GM12878 (cell line): ENCODE results near the gene CACNA1H. TPM values are rescaled to one million over a fixed set of nuclear protein-coding genes. Genes with fewer than 3 reads are reported as not detected.

Experiments used
- ATAC-seq: fragments of 200-7000 bp; cut with Tn5 transposase; 3 replicates; pipeline ENCODE4 v1.9.1; 2020; ENCODE audit warnings: mild to moderate bottlenecking, moderate library complexity
- BruUV-seq: library from RNA; stranded (reverse); fragments of 400-500 nt; replicated peaks from 2 replicates; lab custom pipeline; 2021; lab: Mats Ljungman, UMichigan
- CTCF ChIA-PET: fragments of 300-600 bp; sonication (Branson Sonifier 250); formaldehyde crosslinking; extraction: SDS; loops from one replicate; lab custom pipeline; 2021; ENCODE audit warnings: inconsistent platforms; lab: Yijun Ruan, JAX
- POLR2A ChIA-PET: fragments of 350-600 bp; formaldehyde crosslinking; extraction: SDS; loops from one replicate; lab custom pipeline; 2021; ENCODE audit warnings: inconsistent platforms; lab: Charles Lee
- RAD21 ChIA-PET: fragments of 300-600 bp; sonication (Branson Sonifier 250); formaldehyde crosslinking; loops from one replicate; lab custom pipeline; 2023; ENCODE audit warnings: antibody characterized with exemption; ENCODE audit not compliant: unreplicated experiment; lab: Charles Lee
- SMC1A ChIA-PET: fragments of 300-600 bp; sonication (Branson Sonifier 250); formaldehyde crosslinking; loops from one replicate; lab custom pipeline; 2023; ENCODE audit not compliant: unreplicated experiment, uncharacterized antibody; lab: Charles Lee
- DNase-seq: peaks from one replicate; pipeline ENCODE4 v3.0.0-alpha.2; 2011; ENCODE audit warnings: low read depth, low spot score
- FAIRE-seq: peaks from 3 replicates; lab custom pipeline; 2011; peaks lifted over from hg19 to GRCh38; lab: Jason Lieb, UNC
- H2AFZ ChIP-seq: 2 replicates; pipeline ENCODE4 v1.6.0; 2011; ENCODE audit warnings: low read depth, low read length, control low read depth; ENCODE audit not compliant: control insufficient read depth
- H3K27ac ChIP-seq: 2 replicates; pipeline ENCODE4 v1.5.1; 2011; ENCODE audit warnings: control low read depth; ENCODE audit not compliant: control insufficient read depth, insufficient read depth
- H3K27me3 ChIP-seq, 2 experiments: replicated peaks in 1 of 2; 2 replicates each; pipeline versions ENCODE4 v1.6.0 to v1.6.1; 2011; ENCODE audit warnings: low read length in 1 of 2; ENCODE audit not compliant: control insufficient read depth in 2 of 2, insufficient read depth in 2 of 2
- H3K36me3 ChIP-seq, 2 experiments: 2 replicates each; pipeline ENCODE4 v1.5.1; 2011; ENCODE audit warnings: low read length in 1 of 2; ENCODE audit not compliant: control insufficient read depth in 2 of 2, insufficient read depth in 2 of 2
- H3K4me1 ChIP-seq: 2 replicates; pipeline ENCODE4 v1.6.1; 2011; ENCODE audit warnings: mild to moderate bottlenecking, low read length, moderate library complexity, mixed read lengths; ENCODE audit not compliant: control insufficient read depth, insufficient read depth
- H3K4me2 ChIP-seq: 2 replicates; pipeline ENCODE4 v1.6.0; 2011; ENCODE audit warnings: control low read depth; ENCODE audit not compliant: control insufficient read depth, insufficient read depth
- H3K4me3 ChIP-seq: fragments of 200-600 bp; sonication (generic); 2 replicates; pipeline ENCODE4 v1.5.1; 2016
- H3K79me2 ChIP-seq: 2 replicates; pipeline ENCODE4 v1.6.0; 2011; ENCODE audit warnings: low read length; ENCODE audit not compliant: control insufficient read depth, insufficient read depth
- H3K9ac ChIP-seq: 2 replicates; pipeline ENCODE4 v1.8.0; 2011; ENCODE audit warnings: low read length, control low read depth, mixed read lengths; ENCODE audit not compliant: control insufficient read depth, insufficient read depth
- H3K9me3 ChIP-seq: replicated peaks from 3 replicates; pipeline ENCODE4 v1.5.1; 2011; ENCODE audit warnings: mild to moderate bottlenecking, low read length; ENCODE audit not compliant: control insufficient read depth, insufficient read depth
- H4K20me1 ChIP-seq: 2 replicates; pipeline ENCODE4 v1.6.0; 2011; ENCODE audit not compliant: control insufficient read depth, insufficient read depth
- NBN ChIP-seq: fragments of 450-650 bp; IDR thresholded peaks from 2 replicates; pipeline ENCODE4 v1.6.1; 2016
- PKNOX1 ChIP-seq: fragments of 450-650 bp; IDR thresholded peaks from 2 replicates; pipeline ENCODE4 v1.6.1; 2016; ENCODE audit warnings: mild to moderate bottlenecking
- YY1 ChIP-seq: IDR thresholded peaks from 2 replicates; pipeline ENCODE4 v1.6.1; 2011; ENCODE audit warnings: low read depth, mild to moderate bottlenecking, low read length
- ZBTB33 ChIP-seq: fragments of 450-650 bp; IDR thresholded peaks from 2 replicates; pipeline ENCODE4 v1.6.1; 2017; ENCODE audit warnings: mild to moderate bottlenecking
- WGBS: methylation state at CpG from one replicate; pipeline ENCODE4 v1.1.6; 2016; ENCODE audit warnings: low lambda C conversion rate; ENCODE audit not compliant: insufficient replicate concordance, insufficient coverage; ENCODE audit errors: missing lambda C conversion rate; 5-methylcytosine and 5-hydroxymethylcytosine counted together
- in situ Hi-C: fragments of 300-500 bp; cut with MboI; formaldehyde crosslinking; loops from 9 replicates; pipeline ENCODE4 v1.14.3; 2018; ENCODE audit warnings: mixed read lengths
- intact Hi-C: fragments of 100-400 bp; cut with micrococcal nuclease; formaldehyde crosslinking; loops from one replicate; pipeline ENCODE4 v1.14.2; 2022; ENCODE audit not compliant: unreplicated experiment
- polyA plus RNA-seq, 11 experiments: library from polyadenylated mRNA; depleted of rRNA in 4 of 11; unstranded in 6 of 11; stranded (reverse) in 5 of 11; fragments of >200 nt; fragmentation: Nextera tagmentation in 4 of 11; fragmentation: Illumina TruSeq in 1 of 11; extraction: Ambion mirVana in 4 of 11; extraction: Trizol in 1 of 11; gene quantifications; 1 replicate in 1 of 11; 2 replicates in 10 of 11; pipeline versions ENCODE4 v1.2.1 to v1.2.3, GENCODE V29; 2011 to 2016; ENCODE audit warnings: inconsistent platforms in 2 of 11, missing spikeins in 2 of 11, low read depth in 1 of 11
- total RNA-seq, 4 experiments: library from RNA; depleted of rRNA in 3 of 4; stranded (reverse); fragments of >200 nt in 3 of 4; fragmentation: Illumina TruSeq in 1 of 4; extraction: Trizol in 1 of 4; gene quantifications; 2 replicates each; pipeline versions ENCODE4 v1.2.1 to v1.2.3, GENCODE V29; 2013 to 2021

The CACNA1H gene
- total and polyA plus RNA-seq, 10 of the 15 experiments (the other 5 are each of a cell fraction or from before 2014, with no cell fraction given) = 0.03 to 0.54 TPM; not detected in 8

DNA sequence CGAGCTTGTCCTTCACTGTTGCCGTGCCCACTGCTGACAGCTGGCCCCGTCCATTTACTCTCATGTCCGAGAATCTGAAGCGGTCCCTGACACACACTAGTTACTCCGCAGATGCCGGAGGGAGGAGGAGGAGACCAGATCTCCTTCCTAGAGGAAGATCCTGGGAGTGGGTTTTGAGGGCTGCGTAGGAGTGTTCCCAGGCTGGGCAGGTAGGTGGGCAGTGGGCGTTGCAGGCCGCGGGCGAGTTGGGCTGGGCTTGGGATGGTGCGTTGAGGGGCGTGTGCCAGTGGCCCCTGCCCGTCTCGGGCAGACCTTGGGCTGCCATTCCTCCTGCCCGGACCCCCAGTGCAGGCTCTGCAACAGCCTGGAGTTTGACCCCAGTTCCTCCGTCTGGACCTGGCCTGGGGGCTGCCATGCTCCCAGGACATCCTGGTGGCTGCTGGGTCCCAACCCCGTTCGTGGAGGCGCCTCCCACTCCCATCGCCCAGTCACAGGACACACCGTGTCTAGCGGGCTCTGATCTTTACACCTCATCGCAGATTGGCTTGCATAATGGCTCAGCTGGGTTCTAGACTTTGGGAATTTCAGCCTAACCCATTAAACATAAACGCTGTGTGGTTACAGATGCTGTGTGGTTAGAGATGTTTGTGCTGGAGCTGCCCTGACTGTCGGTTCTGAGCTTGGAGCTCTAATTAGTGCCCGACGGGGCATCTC is 22.8 kb downstream of the CACNA1H start:
- RAD21 ChIA-PET = no interaction called here
- DNase-seq = no peak
- 51% methylated on average over 29 of the region's 29 CpGs for WGBS
- POLR2A ChIA-PET = no interaction called here
- SMC1A ChIA-PET = no interaction called here
- CTCF ChIA-PET = no interaction called here
- Histone ChIP-seq H4K20me1 (no peaks in the 10 kb centered on the region), H3K9me3 (no peaks in the 10 kb centered on the region), H3K4me3 (no peak overlapping the region), H3K4me1 (no peaks in the 10 kb centered on the region), H3K4me2 (no peak overlapping the region), H3K9ac (no peak overlapping the region), H3K79me2 (no peaks in the 10 kb centered on the region), H3K27me3 (no peaks in the 10 kb centered on the region), H2AFZ (no peak overlapping the region), H3K36me3 (no peaks in the 10 kb centered on the region), H3K27ac (no peak overlapping the region)
- ATAC-seq = no peak
- in situ Hi-C loops = no loop called here
- intact Hi-C loops = no loop called here
- BruUV-seq = no TSS peak
- FAIRE-seq = no peak
- TF ChIP-seq PKNOX1 (no peak), YY1 (no peak), NBN (no peak)

DNA sequence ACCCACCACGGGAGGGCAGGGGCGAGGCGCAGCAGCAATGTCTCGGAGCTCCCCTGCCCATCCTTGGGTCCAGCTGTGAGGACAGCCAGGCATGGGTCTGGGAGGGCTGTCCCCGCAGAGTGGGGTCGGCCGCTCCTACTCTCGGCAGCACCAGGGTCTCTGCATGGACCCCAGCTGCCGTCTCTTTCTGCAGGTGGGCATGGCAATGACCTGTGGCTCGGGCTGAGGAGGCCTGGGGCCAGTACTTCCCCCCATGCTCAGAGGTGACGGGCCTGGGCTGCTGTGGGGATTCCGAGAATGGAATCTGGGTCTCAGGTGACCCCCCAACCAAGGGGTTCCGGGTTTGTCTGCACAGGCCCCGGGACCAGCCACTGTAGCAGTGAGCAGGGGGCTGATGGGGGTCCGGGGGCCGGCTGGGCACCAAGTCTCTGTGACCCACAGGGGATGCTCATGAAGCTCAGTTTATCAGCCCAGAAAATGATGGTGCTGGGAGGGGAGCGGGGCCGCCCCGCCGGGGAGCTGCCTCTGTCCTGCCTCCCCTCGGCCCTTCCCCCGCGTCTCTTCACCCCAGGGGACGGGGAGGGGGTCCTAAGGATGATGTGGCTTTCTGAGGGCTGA is 23.5 kb downstream of the CACNA1H start:
- BruUV-seq = no TSS peak
- Histone ChIP-seq H3K4me3 (no peak overlapping the region), H3K9me3 (no peaks in the 10 kb centered on the region), H4K20me1 (no peaks in the 10 kb centered on the region), H3K27ac (no peak overlapping the region), H3K79me2 (no peaks in the 10 kb centered on the region), H3K36me3 (no peaks in the 10 kb centered on the region), H2AFZ (no peak overlapping the region), H3K4me2 (no peak overlapping the region), H3K9ac (no peak overlapping the region), H3K27me3 (no peaks in the 10 kb centered on the region)
- intact Hi-C loops = no loop called here
- SMC1A ChIA-PET = no interaction called here
- RAD21 ChIA-PET = no interaction called here
- CTCF ChIA-PET = no interaction called here
- DNase-seq = no peak
- no peak for FAIRE-seq
- in situ Hi-C loops = no loop called here
- no peak for ATAC-seq
- POLR2A ChIA-PET = no interaction called here
- TF ChIP-seq ZBTB33 = no peak
- TF ChIP-seq, all 136 proteins: peak for 0
- H3K4me1 ChIP-seq = no peaks in the 10 kb centered on the region
- 23% methylated on average over 19 of the region's 24 CpGs for WGBS
